D341Med (cell line): ENCODE data around the gene VDAC1.
"Not testable (repeated sequence)": the region's sequence is repeated elsewhere in the genome, so short reads cannot be mapped to it uniquely, and the experiment has no call there.

ENCODE experiments used
- DNase-seq: peaks from one replicate; pipeline ENCODE4 v3.0.0; 2012; ENCODE audit warnings: low spot score

Gene VDAC1, protein sequence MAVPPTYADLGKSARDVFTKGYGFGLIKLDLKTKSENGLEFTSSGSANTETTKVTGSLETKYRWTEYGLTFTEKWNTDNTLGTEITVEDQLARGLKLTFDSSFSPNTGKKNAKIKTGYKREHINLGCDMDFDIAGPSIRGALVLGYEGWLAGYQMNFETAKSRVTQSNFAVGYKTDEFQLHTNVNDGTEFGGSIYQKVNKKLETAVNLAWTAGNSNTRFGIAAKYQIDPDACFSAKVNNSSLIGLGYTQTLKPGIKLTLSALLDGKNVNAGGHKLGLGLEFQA

DNA sequence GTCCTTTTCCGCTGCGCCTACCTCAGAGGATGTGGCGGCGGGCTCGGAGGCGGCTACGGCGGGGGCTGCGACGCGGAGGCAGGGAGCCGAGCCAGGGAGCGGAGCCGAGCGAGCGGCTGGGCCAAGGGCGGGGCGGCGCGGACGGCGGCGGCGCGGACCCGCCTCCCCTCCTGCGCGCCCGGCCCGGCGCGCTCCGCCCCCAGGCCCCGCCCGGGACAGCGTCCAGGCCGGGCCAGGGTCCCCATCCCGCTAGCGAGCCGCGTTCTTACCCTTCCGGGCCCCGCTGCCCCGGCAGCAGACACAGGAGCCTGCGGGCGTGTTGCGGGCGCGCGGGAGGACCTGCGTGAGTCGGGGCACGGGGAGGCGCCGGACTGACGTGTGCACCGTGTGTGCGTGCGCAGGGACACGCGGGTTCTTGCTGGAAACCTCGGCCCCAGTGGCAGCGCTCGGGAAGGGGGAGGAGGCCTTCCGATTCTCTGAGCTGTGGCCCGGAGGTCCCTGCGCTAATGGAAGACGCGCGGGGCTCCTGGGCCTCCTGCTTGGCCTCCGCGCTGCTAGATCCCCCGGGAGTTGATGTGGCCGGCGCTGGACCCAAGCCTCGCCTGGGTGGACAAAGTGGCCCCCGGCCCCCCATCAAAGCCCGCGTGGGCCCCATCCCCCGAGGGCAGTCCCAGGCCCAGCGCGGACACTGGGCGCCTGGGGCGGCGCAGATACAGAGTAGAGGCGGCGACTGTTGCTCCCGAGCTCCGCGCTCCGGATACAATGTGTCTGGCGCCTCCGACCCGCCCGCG is at the start of gene VDAC1:
Gene VDAC1, minus strand, starts transcription at position 350 of the 791 bp plus-strand sequence. CDS start 11,963 bp downstream, outside the sequence.
- DNase-seq, result peak; percentile 95

DNA sequence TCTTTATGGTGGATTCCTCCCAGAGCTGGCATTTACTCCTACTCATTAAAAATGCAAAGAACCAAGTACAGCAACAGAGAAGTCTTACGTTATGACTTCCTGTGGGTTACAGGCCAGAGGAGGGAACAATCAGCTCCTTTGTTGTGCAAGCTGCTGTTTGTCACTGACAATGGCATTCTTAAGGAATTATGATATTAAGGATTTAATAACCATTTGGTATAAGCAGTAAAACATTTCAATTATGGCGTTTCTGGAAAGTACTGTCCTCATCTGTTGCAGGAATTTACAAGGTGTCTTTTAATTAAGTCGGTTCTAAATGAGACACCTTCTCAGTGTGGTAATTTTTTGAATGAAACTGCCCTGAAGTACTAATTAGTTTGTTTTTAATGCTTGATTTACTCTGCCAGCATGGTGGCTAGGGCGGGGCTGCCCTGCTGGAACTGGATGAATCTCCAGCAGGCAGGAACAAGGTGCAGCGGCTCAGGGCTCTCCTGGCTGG is 49.1 kb upstream of the VDAC1 start:
- no peak for DNase-seq

DNA sequence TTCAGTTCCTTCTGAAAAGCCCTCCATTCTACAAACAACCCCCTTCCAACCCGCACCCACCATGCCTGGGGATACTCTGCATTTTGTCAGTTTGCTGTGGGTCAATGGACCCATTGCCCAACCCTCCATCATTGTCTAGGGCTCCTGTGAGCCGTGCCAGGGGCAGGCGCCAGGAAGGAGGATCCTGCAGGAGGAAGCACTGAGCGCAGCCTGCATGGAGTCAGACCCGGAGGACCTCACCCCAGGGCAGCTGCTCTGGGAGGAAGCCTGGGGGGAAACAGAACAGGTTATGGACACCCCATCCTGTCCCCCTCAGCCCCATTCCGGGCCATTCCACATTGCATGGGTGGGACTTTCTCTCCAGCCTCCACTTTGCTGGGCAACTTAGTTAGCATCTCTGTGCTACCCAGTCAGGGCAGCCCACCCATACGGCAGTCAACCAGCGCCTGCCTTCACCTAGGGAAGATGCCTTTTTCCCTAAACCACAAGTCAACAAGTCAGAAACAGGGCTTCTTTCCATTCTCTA is 48.6 kb upstream of the VDAC1 start:
- no peak for DNase-seq

DNA sequence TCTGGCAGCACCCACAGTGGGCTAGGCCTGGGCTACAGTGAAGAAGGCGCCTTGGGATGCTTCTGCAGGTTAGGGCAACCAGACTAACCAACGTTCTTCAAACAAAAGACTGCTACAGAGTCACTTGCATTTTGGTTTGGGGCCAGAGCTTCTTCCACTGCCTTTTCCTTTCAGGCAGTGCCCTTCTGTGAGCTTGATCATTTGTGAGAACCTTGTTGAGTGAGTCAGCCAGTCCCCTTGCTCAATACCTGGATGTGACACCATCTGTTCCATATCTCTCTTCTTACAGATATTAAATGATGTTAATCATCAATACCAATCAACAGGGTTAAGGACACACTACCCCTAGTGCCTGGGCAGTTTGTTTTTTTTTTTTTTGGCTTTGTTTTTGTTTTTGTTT is 46.5 kb upstream of the VDAC1 start:
- no peak for DNase-seq

DNA sequence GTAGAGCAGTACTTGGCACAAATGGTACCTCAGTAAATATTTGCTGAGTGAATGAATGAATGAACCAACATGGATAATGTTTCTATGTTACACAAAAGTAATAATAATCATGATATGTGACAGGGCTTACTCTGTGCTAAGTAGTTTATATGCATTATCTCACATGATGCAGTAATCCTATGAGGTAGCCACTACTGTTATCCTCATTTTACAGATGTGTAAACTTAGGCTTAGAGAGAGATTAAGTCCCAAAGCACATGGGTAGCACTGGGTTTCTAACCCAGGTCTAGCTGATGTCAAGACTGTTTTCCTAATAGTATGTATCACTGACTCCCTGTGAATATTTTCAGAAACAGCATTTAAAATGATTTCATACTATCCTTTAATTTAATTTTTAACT is 44.1 kb upstream of the VDAC1 start:
- DNase-seq, result no peak

DNA sequence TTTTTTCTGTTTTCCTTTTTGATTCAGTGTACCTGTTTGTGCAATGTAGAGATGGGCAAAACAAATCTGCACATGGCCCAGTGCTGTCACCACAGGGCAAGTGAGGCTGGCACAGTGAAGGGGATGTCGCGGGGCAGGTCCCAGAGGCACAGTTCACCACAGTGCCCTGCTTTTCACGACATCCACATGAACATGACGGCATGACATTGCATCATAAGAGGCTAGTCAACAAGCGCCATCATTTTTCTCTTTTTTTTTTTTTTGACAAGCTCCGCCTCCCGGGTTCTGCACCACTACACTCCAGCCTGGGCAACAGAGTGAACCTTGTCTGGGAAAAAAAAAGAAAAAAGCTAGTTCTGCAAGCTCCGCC is 42.9 kb upstream of the VDAC1 start:
- no peak for DNase-seq

DNA sequence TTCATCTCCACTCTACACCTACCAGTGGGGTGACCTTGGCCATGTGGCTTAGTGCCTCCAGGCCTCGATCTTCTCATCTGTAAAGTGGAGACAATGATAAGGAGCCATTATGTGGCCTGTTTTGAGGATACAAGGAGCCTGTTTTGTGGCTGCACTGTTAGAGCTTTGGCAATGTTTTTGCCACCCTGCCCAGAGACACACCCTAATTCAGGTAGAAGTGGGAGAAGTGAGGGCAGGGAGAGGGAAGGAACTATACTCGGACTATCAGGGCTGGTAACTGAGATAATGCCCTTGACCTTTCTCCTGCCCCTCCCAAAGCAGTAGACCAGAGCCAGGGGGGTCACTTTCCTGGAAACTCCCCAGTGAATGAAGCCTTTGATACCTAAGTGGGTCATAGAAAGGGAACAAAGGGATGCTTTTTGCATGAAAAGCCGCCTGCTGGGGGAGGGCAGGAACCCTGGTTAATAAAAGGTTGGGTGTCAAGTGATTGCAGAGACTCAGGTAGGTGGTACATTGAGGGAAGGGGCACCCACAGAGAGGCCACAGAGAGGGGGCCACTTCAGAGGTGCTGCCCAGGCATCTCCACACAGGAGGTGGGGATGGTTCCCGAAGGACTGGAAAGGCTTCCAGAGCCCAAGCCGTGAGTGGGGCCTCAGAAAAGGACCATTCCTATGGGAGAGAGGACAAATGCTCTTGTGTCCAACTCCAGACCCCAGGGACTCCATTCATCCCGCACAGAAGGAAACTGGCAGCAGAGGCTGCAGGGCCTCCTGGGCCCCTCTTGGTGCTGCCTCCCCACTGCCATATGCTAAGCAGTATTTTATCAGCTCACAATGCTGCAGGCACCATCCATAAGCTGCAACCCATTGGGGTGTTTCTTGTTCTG is 42.3 kb upstream of the VDAC1 start:
- no peak for DNase-seq

DNA sequence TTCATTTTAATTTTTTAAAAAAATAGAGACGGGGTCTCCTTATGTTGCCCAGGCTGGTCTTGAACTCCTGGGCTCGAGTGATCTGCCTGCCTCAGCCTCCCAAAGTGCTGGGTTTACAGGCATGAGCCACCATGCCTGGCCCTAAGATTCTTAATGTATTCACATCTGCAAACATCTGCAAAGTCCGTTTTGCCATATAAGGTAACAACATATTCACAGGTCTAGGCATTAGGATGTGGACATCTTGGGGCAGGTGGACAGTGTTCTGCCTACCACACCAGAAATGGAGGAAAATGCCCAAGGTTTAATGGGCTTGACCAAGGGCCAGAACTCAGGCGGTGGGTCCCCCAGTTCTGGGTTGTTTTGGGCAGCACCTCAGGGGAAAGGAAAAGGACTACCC is 41.6 kb upstream of the VDAC1 start:
- DNase-seq, result no peak

DNA sequence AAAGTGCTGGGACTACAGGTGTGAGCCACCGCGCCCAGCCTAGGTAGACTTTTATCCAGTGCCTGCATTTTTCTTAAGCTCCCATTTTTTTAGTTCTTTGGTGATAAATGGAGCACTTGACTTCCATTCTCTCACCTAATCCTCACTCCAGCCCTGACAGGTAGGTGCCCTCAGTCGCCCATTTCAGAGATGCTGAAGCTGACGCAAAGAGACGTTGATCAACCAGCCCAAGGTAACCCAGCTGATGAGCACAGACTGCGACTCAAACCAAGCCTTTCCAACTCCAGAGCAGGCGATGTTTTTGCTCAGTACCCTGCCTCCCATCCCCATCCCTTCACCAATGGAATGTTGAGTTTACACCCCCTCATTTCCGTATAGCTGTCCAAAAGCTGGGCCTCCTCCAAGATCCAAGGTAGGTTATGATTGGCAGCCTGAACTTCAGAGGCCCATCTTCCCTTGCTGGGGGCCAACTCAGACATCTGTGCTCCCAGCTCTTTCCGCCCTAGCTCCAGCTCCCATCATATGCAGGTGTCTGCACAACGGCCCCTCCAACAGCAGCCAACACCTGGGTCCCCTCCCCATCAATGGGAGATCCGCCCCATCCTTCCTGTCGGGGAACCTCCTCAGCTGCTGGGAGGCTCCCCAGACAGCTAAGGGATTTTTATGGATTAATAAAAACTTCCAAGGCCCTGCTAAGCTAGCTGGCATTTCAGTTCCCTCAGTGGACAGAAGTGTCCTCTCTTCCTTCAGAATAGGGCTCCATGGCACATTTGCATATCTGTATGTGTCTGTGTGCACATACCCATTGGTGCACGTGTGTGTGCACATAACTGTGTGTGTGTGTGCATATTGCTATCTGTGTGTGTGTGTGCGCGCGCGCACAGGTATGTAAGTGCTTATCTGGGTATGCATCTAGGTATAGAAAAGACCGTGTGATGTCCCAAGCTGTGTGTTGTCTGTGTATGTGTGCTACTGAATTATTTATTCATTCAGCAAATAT is 39.3 kb upstream of the VDAC1 start:
- DNase-seq, result no peak

DNA sequence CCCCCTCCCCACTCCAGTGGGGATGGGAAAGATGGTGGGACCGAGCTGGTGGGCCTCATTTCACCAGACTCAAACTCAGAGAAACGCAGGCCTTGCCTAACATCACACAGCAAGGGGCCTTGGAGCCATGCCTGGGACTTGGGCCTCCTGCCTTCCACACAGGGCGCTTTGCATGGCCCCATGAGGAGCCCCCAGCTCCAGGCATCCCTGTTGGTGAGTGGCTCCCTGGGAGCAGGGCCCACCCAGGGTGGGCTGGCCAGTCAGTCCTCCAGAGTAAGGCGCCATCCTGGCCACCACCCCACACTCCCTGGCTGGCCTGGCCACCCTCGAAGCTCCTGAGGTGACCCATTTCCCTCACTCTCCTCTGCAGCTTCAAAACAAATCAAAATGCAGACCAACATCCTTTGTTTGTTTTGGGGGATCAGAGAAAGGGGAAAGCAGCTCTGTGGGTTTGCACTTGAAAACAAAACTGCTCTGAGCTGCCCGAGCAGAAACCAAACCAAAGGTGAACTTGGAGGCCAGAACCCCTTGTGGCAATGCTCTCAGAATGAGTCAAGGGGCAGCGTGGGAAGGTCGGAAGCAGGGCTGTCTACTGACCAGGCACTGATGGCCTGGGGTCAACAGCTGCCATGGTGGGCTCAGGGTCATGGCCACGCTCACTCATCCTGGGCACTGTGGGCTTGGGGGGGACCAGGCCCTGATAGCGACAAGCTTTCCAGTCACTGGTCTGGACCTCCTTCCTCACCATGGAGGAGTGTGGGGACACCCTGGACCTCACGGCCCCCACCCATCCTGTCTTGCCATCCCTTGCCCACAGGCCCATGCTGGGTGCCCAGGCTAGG is 37.0 kb upstream of the VDAC1 start:
- no peak for DNase-seq

DNA sequence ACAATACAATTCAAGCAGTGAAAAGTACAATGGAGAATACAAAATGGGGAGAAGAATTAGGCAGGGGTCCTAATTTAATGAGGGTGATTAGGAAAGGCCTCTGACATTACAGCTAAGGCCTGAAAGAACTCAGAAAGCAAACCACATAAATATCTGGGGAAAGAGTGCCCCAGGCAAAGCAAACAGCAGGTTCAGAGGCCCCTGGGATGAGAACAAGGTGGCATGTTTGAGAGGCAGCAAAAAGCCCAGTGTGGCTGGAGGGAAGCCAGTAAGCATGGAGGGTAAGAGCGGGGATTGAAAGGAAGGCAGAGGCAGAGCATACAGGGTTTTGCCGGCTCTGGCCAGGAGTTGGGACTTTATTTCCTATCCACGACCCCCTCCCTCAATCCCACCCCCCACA is 33.4 kb upstream of the VDAC1 start:
- no peak for DNase-seq

DNA sequence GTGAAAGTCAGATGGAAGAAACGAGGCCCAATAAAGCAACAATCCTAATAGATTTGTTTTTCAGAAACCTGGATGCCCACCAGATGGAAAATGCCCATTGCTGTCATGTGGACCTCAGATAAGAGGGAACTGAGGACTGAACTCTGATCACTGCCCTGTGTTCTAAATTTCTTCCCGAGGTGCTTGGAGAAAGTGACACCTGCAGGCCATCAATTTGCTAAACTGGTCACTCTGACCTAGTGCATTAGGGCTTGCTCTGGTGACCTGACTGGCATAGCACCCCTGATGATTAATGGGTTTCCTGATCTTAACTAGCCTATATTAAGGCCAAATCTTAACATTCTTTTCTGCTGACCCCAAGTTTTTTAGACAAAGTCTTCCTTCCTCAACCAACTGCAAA is 32.4 kb upstream of the VDAC1 start:
- no peak for DNase-seq

DNA sequence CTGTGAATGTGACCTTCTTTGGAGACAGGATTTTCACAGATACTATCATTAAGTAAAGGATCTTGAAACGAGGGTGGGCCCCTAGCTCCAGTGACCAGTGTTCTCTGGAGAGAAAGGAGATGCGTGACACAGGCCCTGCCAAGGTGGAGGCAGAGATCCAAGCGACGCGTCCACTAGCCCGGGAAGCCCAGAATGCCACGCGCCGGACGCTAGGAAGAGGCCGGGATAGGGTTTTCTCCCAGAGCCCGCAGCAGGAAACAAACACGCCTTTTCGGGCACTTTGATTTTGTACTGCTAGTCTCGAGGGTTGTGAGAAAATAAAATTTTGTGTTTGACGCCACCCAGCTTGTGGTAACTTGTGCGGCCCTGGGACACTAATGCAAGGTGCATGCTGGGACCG is 29.6 kb upstream of the VDAC1 start:
- DNase-seq, result no peak

DNA sequence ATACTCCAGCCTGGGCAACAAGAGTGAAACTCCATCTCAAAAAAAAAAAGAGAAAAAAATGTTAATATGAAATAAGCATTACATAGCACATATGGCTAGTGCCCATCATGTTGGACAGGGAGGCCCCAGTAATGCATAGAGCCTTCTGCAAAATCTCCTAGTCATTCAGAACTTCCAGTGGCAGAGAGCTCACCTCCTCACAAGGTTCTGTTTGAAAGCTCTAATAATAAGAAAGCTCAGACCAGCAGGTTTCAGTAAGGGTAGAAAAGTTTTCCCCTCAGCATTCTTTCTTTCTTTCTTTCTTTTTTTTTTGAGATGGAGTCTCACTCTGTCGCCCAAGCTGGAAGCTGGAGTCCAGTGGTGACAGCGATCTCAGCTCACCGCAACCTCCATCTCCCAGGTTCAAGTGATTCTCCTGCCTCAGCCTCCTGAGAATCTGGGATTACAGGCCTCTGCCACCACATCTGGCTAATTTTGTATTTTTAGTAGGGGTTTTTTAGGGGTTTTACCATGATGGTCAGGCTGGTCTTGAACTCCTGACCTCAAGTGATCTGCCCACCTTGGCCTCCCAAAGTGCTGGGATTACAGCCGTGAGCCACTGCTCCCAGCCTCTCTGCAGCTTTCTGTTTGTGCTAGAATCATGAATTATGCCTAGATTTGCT is 25.7 kb upstream of the VDAC1 start:
- DNase-seq, result not testable (repeated sequence)

DNA sequence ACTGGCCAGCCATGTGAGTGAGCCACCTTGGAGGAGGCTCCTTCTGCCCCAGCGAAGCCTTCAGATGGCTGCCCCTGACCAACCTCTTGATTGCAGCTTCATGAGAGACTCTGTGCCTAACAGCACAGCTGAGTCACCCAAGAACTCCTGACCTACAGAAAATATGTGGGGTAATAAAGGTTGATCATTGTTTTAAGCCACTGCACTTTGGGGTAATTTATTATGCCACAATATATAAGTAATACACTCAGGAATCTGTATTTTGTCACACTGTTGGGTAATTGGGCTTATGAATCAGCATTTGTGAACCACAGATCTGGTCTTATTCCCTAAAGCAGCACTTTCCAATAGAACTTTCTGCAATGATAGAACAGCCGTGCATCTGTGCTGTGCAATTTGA is 24.4 kb upstream of the VDAC1 start:
- no peak for DNase-seq

DNA sequence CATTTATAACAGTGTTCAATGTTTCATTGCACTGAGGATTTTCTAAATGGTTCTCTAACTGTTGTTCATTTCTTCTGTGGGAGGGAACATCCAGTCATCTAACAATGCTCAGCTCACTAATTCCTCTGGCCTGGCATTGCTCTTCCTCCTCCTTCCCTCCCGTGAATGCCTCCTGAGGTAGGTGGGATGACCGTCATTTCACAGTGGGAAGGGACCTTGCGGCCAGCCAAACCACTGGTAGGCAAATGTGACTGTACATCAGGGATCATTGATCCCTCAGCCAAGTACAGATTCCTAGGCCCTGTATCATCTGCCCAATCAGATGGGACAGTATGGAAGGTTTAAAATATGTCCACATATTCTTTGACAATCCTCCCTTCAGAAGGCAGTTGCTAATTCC is 23.7 kb upstream of the VDAC1 start:
- DNase-seq, result no peak

DNA sequence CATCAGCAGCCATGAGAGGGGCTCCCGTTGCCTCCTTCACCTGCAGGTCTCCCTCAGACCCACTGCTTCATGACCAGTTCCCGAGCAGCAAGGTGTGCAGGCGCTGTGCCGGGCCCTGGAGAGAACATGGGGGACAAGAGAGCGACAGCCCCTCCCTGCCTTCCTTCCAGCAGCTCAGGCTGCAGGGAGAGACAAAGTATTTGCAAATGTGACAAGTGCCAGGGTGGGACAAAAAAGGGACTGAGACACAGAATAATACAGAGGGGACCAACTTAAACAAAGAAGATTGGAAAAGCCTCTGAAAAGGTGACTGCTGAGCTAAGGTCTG is 22.5 kb upstream of the VDAC1 start:
- DNase-seq, result no peak

DNA sequence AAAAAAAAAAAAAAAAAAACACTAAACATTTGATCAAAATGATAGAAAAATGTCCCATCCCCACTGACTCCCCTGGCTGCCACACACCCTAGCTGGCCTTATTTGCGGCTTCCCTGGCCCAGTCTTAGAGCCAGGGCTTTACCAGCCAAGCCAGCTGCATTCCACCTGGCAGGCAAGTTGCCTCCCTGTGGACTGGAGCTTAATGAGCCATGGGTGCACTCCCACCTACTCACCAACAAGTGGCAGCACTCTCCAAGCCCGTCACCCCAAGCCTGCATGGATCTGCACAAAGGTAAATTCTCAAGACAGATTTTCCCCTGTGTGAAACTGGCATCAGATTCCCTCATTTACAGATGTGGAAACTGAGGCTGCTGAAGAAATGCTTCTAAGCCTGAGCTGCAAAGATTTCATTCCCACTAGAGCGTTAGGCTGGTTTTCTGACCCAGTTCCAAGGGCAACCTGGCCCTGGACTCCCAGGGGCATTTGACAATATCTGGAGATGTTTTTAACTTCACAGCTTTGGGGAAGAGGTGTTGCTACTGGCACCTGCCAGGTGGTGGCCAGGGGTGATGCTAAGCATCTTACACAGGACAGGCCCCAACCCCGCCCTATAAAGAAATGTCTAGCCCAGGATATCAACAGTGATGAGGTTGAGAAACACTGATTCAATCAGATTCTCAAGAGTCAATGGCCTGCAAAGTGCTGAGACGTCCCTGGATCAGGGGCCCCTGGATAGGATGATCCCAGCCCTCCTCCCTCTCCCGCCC is 21.9 kb upstream of the VDAC1 start:
- peak; percentile 87 for DNase-seq

DNA sequence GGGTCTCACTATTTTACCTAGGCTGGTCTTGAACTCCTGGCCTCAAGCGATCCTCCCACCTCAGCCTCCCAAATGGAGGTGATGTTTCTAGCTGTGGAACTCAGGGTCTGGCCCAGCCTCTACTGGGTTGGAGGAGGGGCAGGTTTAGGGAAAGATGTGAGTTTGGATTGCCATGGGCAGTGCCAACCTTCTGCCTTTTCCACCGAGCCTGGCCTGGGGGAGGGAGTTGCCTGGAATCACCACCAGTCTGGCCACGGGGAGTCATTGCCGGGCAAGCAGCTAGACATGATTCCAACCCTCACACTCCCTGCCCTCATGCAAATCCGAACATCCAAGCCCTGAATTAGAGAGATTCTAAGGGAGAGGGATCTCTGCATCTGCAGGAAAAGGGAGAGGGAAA is 21.0 kb upstream of the VDAC1 start:
- DNase-seq, result no peak
